Glomerular visceral epithelial cell (primary cell): ENCODE data around the gene CWC27.
"Not testable (repeated sequence)": the region's sequence is repeated elsewhere in the genome, so short reads cannot be mapped to it uniquely, and the experiment has no call there.

Source experiments
- DNase-seq: peaks from one replicate; pipeline ENCODE4 v3.0.0-alpha.2; 2016; ENCODE audit errors: extremely low spot score

Gene CWC27

DNA sequence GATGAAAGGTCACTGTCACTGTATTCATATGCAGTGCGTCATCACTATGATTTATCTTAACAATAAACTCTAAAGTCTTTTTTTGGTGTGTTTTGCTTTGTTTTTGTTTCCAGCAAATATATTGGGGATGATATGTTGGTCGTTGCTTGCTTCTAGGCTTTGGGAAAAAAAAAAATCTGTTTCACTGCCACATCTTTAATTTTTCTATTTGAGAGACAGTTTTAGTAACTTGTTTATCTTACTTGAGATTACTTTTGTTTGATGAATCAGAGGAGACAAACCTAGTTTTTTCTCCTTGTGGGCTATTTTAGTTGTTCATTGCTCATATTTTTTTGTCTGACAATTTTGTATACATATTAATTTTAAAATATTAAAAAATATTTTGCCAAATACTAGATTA is 19.4 kb downstream of the CWC27 start:
- DNase-seq = no peak

GRCh38 chr5:64789457-64789856 is 20.7 kb downstream of the CWC27 start:
- DNase-seq = no peak

- DNase-seq = no peak
These were observed 21.5 kb downstream of the CWC27 start for GRCh38 chr5:64790210-64790609.

DNA sequence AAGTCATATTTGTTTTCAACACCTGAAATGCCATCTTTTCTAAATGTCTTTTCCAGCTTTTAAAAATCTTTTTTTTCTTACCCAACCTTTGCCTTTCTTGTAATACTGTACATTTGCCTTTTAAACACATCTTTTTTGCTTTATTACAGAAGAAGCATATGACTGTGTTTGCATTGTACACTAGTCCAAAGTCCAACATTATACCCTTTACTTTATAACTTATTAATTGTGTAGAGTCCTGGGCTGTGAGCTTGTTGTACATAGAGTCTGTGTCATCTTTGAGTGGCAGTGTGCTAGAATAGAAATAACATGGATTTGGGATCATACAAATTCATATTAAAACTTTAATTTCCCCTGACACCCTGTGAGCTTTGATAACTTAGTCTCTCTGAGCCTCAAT is 23.7 kb downstream of the CWC27 start:
- DNase-seq = no peak

DNA sequence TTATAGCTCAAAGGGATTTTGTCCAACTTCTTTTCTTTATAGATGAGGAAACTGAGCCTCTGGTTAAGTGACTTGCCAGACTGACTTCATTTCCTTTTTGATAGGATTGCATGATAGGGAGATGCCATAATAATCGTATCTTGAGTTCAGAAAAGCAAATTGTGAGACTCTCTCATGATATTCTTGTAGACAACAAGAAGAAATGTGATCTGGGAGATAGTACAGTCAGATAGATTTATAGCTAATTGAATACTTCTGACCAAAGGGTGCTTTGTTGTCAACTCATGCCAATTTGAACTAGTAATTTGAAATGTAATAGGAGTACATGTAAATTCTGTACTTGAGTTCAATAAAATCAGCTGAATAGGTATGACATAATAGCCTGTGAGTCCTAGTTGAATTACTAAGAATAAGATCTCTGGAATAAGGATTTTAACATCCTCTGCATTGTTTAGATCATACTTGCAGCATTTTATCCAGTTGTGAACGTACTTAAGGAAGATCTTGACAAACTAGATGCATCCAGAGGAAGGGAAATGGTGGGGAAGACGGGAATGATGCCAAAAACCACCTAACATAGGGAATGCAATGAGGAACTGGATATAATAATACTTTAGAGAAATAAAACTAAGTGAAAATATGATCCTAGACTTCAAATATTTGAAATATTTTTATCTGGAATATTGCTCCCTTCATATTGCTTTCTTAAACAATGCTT is 25.5 kb downstream of the CWC27 start:
- no peak for DNase-seq

- DNase-seq = no peak
These were observed 27.6 kb downstream of the CWC27 start for GRCh38 chr5:64796301-64796700.

DNA sequence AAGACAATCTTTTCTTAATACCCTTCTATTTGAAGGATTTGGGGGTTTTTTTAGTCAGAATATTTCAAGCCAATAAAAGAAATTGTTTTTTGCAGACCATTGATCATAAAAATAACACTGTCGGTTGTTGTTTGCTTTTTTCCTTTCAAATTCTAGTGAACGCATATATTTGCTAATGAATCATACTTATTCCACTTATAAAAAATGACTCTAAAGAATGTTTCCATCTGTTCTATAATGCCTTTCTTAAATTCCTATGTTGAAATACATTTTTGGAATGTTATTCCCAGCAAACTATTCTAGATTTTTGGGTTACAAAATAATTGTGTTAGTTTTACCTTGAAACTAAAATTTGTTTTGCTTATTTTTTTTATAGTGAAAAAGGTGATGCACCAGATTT is 32.2 kb downstream of the CWC27 start:
- no peak for DNase-seq

DNA sequence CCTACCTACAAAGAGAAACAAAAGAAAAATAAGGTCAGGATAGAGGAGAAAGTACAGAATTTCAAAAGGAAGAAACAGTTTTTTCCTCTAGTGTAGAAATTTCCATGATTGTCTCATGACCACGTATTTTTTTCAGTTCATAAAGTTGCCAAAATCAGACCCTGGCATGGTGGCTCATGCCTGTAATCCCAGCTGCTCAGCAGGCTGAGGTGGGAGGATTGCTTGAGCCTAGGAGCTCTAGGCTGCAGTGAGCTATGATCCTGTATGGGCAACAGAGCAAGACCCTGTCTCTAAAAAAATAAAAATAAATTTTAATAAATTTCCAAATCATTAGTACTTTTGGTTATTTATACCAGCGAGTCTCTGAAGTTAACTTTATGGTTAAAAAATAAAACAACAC is 37.8 kb downstream of the CWC27 start:
- DNase-seq = no peak

DNA sequence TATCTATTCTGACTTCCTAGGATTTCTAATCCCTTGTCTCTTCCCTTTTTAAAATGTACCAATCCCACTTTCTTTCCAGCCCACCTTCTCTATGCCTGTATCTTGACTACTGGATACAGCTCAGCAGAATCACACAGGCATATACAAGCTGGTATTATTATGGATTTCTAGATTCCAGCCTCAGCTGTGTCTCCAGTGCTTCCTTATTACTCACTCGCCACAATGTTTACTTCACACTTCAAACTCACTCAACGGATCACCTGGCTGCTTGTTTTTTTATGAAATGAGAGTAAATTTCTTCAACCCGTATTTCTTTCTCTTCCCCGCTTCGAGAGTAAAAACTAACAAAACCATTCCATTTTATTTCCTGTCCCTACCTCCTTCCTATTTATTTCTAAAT is 38.8 kb downstream of the CWC27 start:
- peak; percentile 16 for DNase-seq

DNA sequence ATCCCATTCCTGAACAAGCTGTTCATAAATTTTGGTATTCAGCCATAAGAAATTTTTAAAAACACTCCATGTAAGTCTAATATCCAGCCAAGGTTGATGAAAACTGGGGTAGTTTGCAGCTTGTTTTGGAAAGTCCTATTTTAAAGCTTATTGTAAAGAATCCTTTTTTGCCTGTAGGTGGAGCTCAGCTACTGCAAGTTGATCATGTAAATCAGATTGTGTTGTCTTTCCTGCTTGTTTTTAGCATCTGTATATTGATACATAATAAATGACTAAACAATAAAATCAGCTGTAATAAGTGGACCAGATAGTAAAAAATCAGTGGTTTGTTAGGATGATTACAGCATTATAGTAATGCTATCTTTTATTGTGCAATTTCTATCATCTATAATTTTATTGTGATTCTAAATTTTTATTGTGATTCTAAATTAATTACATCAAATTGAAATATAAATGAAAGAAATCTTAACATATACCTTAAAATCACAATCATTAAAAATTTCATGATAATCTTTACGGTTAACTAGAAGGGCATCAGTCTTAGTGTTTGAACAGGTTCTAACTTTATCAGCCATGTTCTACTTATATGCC is 42.4 kb downstream of the CWC27 start:
- DNase-seq = peak; percentile 51

DNA sequence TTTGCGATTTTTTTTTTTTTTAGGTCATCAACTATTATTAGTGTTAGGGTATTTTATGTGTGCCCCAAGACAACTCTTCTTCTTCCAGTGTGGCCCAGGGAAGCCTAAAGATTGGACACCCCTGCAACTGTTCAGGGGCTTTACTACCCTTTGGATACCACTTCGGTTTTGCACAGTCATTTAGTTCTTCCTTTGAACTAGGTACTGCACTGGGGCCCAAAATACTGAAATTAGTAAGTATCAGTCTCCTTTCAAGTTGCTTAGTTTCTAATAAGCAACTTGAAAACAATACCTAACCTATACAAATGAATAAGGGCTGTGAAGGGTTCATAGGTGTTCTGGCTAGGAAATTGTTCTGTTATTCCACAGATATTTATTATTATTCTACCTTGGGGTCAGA is 45.3 kb downstream of the CWC27 start:
- no peak for DNase-seq

GRCh38 chr5:64818245-64818644 is 49.5 kb downstream of the CWC27 start:
- no peak for DNase-seq

- not testable (repeated sequence) for DNase-seq
These were observed 50.6 kb downstream of the CWC27 start for GRCh38 chr5:64819345-64819744.

DNA sequence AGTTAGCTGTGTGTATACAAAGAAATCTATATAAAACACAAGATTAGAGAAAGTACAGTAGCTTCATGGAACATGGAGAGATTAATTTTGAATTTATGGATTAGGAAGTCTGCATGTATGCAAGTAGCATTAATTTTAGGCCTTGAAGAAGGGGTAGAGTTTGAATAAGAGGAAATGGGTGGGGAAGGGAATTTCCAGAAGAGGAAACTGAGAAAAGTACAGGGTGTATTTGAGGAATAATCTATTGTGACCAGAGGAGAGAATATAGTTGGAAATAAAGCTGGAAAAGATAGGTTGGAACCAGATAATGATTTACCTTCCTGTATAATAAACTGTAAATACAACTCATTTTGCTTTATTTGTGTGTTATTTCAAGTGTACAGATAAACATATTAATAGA is 53.6 kb downstream of the CWC27 start:
- no peak for DNase-seq

GRCh38 chr5:64826541-64826940 is 57.8 kb downstream of the CWC27 start:
- no peak for DNase-seq

DNA sequence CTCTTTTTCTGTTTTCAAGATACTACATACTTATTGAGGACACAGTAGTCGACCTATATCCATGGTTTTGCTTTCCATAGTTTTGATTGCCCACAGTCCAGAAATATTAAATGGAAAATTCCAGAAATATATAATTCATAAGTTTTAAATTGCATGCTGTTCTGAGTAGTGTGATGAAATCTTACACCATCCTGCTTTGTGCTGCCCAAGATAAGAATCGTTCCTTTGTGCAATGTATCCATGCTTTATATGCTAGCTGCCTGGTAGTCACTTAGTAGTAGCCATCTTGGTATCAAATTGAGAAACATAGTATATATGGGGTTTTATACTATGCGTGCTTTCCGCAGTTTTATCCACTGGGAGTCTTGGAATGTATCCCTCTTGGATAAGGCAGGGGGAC is 59.0 kb downstream of the CWC27 start:
- no peak for DNase-seq

GRCh38 chr5:64830650-64831049 is 61.9 kb downstream of the CWC27 start:
- DNase-seq = not testable (repeated sequence)

- DNase-seq = no peak
These were observed 63.3 kb downstream of the CWC27 start for GRCh38 chr5:64831996-64832395.

GRCh38 chr5:64834037-64834436 is 65.3 kb downstream of the CWC27 start:
- no peak for DNase-seq

GRCh38 chr5:64834611-64835010 is 65.9 kb downstream of the CWC27 start:
- DNase-seq = no peak

DNA sequence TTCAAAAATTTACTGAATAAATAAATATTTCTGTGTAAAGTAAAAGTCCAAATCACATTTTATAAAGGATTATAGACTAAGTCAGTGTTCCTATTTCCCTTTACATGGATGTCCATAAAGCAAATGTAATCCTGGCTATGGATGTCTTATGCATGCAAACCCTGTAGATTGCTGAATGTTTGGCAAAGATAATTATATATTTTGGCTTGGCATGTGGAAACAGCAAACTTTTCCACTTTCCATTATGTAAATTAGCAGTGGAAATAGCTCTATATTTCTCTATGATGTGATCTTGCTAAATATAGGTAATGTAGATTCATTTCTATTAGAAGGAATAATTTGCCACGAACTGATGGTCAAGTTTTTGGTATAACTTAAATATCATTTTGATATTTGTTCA is 66.5 kb downstream of the CWC27 start:
- DNase-seq = no peak

GRCh38 chr5:64836190-64836755 is 67.5 kb downstream of the CWC27 start:
- DNase-seq = no peak

DNA sequence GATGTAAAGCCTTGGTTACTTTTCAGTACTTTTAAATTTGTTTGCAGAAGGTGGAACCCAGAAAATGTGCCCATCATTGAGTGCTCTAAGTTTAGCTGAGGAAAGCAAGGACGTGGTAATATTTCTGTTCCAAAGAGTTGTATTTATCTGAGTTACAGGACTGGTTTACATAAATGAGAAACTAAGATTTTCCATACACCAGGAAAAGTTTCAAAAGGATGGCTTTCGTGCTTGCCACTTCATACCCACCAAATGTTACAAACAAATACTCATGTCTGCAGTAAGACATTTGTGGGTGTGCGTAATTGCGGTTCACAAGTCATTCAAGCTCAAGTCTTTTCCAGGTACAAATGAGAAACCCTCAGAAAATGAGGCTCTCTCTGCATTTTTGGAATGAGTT is 68.1 kb downstream of the CWC27 start:
- no peak for DNase-seq

GRCh38 chr5:64838376-64838775 is 69.6 kb downstream of the CWC27 start:
- DNase-seq = no peak
